SK-MEL-5 (cell line): ENCODE results near the gene TSPAN5. TPM values are rescaled to one million over a fixed set of nuclear protein-coding genes. Genes with fewer than 3 reads are reported as not detected.
A peak's percentile ranks its signal among the peaks of the same experiment; 100 is the strongest.

ENCODE experiments used
- DNase-seq: peaks from one replicate; pipeline ENCODE4 v3.0.0-alpha.2; 2016; ENCODE audit warnings: low read depth, low spot score
- in situ Hi-C: cut with HindIII; loops from 2 replicates; pipeline ENCODE4 v1.10.0; 2016; ENCODE audit warnings: low sequenced_read_pairs, high pct_unique_total_duplicates, low pct_unique_long_range_greater_than_20kb
- total RNA-seq: library from RNA; depleted of rRNA; stranded (reverse); fragments of >200 nt; shearing (Covaris generic); gene quantifications from 2 replicates; pipeline ENCODE4 v1.2.3, GENCODE V29; 2014

Gene TSPAN5
- total RNA-seq, 1 experiment from 2014 or later, result 1.2 TPM

DNA sequence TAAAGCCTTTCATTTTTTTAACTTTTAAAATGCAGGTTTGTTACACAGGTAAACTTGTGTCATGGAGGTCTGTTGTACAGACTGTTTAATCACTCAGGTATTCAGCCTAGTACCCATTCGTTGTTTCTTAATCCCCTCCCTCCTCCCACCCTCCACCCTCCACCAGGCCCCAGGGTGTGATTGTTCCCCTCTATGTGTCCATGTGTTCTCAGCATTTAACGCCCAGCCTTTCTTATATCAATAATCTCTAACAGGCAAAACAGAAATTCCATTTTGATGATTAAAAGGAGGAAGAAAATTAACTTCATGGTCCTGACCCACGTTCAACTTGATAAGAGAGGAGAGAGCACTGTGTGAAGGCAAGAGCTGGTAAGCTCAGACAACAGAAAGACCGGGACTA lies 75.1 kb downstream of the TSPAN5 start:
- DNase-seq, result no peak
- in situ Hi-C loops, result no loop called here

DNA sequence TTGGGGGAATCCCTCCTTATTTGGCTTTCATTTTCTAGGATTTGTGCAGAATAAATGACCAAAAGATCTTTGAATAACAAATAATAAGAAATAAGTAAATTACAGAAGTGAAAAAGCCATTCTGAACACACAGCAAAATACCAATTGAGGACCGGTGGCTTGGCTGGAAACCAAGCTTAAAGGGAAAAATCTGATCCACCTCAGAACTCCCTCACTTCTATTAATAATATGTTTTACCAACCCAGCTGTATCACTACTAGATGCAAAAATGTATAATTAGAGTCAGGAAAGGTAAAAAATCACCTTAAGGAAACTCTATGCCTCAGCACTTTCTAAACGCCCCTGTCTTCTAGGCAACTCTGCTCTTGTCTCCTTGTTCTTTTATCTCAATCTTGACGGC lies 77.3 kb downstream of the TSPAN5 start:
- DNase-seq, result no peak
- in situ Hi-C loops, result no loop called here

DNA sequence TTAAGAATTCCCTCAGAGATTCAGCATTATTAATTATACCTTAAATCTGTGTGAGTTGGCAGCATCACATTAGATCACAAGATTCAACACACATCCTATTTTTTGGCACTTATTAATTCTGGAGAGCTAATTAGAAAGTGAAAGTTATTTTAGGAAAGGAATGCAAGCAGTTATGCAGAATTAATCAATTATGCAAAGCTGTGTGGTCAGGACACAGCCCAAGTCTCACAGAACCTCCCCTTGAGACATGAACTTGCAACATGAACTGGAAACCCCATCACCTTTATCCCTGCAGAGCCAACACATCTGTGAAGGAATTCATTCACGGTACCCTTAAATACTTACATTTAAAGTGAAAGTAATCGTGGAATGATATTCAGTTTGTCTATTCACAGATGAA lies 80.5 kb downstream of the TSPAN5 start:
- no peak for DNase-seq
- in situ Hi-C loops, result no loop called here

GRCh38 chr4:98574816-98575215 lies 83.6 kb downstream of the TSPAN5 start:
- no peak for DNase-seq
- in situ Hi-C loops, result no loop called here

DNA sequence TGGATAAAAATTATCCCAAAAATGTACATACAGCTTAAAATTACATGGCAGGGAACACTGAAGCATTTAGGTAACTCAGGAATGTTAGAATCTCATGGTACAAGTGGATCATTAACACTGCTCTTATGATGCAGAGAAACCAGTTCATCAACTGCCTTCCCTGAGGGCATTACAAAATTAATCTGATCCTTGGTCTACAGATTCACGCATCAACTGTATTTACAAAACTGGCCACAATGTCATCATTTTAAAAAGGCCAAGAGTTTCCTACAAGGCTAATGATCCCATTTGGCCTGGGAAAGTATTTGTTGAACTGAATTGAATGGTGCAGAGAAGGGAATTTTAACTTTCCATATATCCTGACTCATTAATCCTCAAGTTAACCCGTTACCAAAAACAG lies 84.6 kb downstream of the TSPAN5 start:
- in situ Hi-C loops, result no loop called here
- no peak for DNase-seq

DNA sequence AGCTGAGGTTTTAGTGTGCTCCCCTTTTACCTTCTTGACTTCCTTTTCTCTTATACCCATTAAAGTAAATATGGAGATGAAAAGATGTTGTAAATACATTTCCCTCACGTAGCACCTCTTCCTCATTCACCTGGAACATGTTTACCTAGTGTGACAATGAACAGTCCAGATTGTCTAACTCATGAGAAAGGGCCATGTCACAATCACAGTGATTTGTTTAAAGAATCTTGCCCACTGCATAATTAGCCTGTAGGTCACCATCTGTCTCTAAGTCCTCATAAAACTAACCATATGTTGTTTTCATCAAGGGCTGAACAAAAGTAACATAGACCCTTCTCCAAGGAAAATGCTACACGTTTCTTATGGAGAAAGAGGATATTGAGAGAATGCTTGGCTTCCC lies 85.7 kb downstream of the TSPAN5 start:
- in situ Hi-C loops, result no loop called here
- DNase-seq, result no peak

DNA sequence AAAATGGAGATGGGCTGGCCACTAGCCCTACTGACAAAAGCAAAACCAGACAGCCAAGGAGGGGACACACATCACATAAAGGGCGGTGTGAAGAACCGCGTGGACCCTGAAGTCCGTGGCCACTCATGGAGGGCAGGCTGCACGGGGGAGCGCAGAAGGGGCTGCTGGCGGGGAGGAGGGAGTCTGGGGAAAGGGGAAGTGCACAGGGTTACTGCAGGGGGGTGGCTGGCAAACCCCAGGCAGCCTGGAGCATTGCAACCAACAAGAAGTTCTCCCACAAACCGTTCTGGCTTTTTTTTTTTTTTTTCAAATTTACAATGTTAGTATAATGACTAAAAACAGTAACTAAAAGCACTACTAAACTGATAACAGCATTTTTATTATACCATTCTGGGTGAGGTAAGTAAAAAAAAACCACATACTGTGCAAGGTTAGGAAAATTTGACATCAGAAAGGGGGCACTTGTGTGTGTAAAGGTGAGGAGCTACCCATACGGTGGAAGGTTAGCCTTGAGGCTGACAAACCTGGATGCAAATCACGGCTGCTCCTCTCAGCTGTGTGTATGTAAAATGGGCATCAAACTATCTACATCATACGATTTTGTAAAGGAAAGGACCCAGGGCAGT lies 87.1 kb downstream of the TSPAN5 start:
- in situ Hi-C loops, result no loop called here
- no peak for DNase-seq

DNA sequence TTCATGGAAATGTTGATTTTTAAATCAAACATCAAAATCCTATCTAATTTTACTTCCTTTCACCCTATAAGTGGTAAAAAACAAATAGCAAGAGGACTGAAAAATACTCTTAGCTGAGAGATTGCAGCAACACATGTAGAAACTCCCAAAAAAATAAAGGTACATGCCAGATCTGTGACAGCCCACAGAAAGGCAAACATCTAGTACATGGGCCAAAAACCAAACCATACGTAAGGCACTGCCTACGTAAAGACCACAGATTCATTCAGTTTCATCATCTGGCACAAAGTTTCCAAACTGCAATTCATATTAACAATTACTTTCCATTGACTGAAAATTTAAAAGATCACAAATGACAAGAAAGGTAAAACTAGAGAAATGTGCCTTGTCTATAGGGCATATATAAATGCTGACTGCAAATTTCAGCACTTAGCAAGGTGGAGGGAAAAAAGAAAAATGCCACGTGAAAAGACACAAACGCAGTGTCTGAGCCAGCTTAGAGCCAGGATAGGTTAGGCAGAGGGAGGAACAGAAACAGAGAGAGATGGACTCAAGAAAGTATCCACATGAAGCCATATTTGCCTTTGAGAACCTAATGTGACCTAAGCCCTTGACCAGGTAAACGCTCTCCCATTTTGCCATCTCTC lies 88.1 kb downstream of the TSPAN5 start:
- no peak for DNase-seq
- in situ Hi-C loops, result no loop called here

GRCh38 chr4:98568941-98569663 lies 89.3 kb downstream of the TSPAN5 start:
- in situ Hi-C loops, result no loop called here
- no peak for DNase-seq

DNA sequence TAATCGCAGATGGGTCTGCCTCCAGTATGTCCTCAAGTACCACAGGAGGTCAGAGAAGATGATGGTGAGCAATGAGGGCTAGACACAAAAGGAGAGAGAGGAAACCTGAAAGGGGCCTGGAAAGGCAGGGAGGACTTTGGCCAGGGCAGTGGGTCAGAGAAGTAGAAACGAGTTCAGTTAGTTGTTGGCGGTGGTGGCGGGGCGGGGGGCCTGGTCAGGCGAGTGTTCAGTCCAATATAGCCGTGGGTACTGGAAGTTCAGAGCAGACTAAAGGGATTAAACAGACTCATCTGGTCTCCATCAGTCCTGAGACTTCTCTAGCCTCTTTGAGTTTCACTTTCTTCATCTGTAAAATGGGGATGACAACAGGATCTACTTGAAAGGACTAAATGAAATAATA lies 90.8 kb downstream of the TSPAN5 start:
- in situ Hi-C loops, result no loop called here
- no peak for DNase-seq

- no peak for DNase-seq
- in situ Hi-C loops, result no loop called here
Measured at GRCh38 chr4:98566361-98567008, 91.9 kb downstream of the TSPAN5 start.

- DNase-seq, result no peak
- in situ Hi-C loops, result no loop called here
Measured at GRCh38 chr4:98565681-98566301, 92.6 kb downstream of the TSPAN5 start.

DNA sequence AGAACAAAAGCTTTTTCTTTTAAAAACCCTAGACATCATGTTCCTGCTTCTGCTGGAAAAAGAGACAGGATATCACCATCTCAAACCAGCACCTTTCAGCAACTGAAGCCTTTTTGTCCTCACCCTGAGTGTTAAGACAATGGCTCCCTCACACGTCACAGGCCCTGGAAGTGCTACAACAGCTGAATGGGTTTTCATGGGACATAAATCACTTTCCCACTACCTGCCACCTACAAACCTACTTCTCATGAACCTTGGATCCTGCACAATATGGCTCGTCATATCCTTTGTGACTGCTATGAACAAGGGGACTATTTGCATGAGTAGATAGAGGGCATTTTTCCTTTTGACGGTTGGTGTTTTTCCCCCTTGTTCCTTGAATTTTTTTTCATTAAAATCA lies 93.6 kb downstream of the TSPAN5 start:
- in situ Hi-C loops, result no loop called here
- DNase-seq, result peak; percentile 30

- no peak for DNase-seq
- in situ Hi-C loops, result no loop called here
Measured at GRCh38 chr4:98560321-98560720, 98.1 kb downstream of the TSPAN5 start.

DNA sequence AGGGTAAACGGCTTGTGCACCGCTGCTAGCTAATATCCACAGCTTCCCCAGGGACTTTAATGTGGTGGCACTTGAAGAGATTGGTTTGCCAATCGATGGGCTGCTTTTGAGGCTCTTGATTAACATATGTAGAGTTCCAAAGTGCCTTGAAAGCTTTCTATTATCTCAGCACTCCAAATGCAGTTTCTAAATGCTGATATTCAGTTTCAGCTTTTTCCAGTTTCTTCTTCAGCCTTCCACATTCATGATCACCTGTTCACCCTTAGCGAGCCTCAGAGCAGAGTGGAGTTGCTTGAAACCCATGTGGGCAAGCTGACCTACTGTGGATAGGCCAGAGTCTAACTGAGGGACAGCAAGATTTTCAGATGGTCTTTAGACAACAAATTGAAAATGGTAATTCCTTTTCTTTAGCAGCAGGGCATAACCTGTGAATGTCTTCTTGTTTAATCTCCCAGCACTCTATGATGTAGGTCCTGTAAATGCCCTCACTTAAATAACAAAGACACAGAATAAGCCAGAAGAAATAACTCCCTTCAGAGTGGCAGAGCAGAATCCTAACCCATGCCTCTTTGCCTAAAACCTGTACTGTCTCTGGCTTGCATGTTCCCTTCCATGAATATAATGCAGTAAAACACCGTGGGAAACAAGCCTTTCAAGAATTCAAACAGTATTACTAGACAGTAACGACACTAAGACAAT lies 99.8 kb downstream of the TSPAN5 start:
- no peak for DNase-seq
- in situ Hi-C loops, result no loop called here

- no peak for DNase-seq
- in situ Hi-C loops, result no loop called here
Measured at GRCh38 chr4:98557194-98557892, 101.1 kb downstream of the TSPAN5 start.

DNA sequence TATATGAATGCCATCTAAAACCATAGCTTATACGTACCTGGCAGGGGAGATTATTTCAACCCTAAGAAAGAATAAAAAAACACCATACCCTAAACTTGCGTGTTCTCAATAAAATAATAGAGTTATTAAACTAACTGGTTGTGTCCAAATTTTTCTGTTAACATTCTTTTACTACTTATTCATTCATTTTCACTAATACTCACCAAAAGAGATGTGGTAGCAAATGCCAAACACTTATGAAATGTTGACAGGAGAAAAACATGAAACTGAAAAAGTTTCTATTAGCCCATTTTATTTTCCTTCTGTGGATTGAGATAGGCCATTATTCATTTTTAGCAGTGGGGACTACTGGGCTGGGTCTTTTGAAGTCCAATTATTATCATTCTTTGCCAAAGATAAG lies 102.0 kb downstream of the TSPAN5 start:
- no peak for DNase-seq
- in situ Hi-C loops, result no loop called here
